HEK293 (cell line): Measurements from ENCODE around the gene ANO1.

Experiments used
- CTCF ChIA-PET: fragments of 350-600 bp; formaldehyde crosslinking; extraction: SDS; loops from one replicate; lab custom pipeline; 2021; ENCODE audit warnings: antibody characterized with exemption; lab: Yijun Ruan, JAX
- POLR2A ChIA-PET: fragments of 300-600 bp; formaldehyde crosslinking; extraction: SDS; loops from one replicate; lab custom pipeline; 2020; ENCODE audit warnings: antibody characterized with exemption, inconsistent platforms; lab: Yijun Ruan, JAX
- H3K27ac ChIP-seq: fragments of 200-500 bp; sonication (Bioruptor generic); 2 replicates; pipeline ENCODE4 v1.5.1; 2014; ENCODE audit warnings: low read depth, low read length, control low read depth, inconsistent platforms; ENCODE audit errors: extremely low read depth
- H3K36me3 ChIP-seq, 2 experiments: fragments of 200-500 bp in 1 of 2; sonication (Bioruptor generic) in 1 of 2; 1 replicate in 1 of 2; 2 replicates in 1 of 2; pipeline ENCODE4 v1.5.1; 2014 to 2017; ENCODE audit warnings: inconsistent platforms in 2 of 2, low read length in 2 of 2; ENCODE audit not compliant: control insufficient read depth in 2 of 2, insufficient read depth in 1 of 2
- H3K4me1 ChIP-seq: fragments of 200-500 bp; sonication (Bioruptor generic); 2 replicates; pipeline ENCODE4 v1.5.1; 2014; ENCODE audit warnings: mild to moderate bottlenecking, low read length, inconsistent platforms; ENCODE audit not compliant: control insufficient read depth, insufficient read depth
- H3K4me3 ChIP-seq: 2 replicates; pipeline ENCODE4 v1.5.1; 2011; ENCODE audit warnings: low read depth, mild to moderate bottlenecking, control low read depth, low read length, moderate library complexity
- H3K9me3 ChIP-seq: fragments of 200-500 bp; sonication (Bioruptor generic); 2 replicates; pipeline ENCODE4 v1.5.1; 2014; ENCODE audit warnings: low read depth, low read length, inconsistent platforms; ENCODE audit not compliant: control insufficient read depth, insufficient read depth
- BCL11A ChIP-seq: fragments of 450-650 bp; formaldehyde crosslinking; IDR thresholded peaks from 2 replicates; pipeline ENCODE4 v1.5.1; 2016; ENCODE audit warnings: low read depth, missing biosample characterization, missing genetic modification characterization
- HOXC10 ChIP-seq: sonication (generic); formaldehyde crosslinking; IDR thresholded peaks from 2 replicates; pipeline ENCODE4 v1.8.1; 2023; ENCODE audit warnings: mild to moderate bottlenecking, missing genetic modification reagents
- HOXD13 ChIP-seq: sonication (generic); formaldehyde crosslinking; IDR thresholded peaks from 2 replicates; pipeline ENCODE4 v1.8.0; 2022; ENCODE audit warnings: missing genetic modification reagents, borderline replicate concordance
- KLF16 ChIP-seq: fragments of 450-650 bp; formaldehyde crosslinking; IDR thresholded peaks from 2 replicates; pipeline ENCODE4 v1.5.1; 2017; ENCODE audit warnings: missing biosample characterization, missing genetic modification characterization
- KLF7 ChIP-seq: fragments of 450-650 bp; formaldehyde crosslinking; IDR thresholded peaks from 2 replicates; pipeline ENCODE4 v1.5.1; 2016; ENCODE audit warnings: missing biosample characterization, missing genetic modification characterization, borderline replicate concordance
- MEIS1 ChIP-seq: sonication (generic); formaldehyde crosslinking; IDR thresholded peaks from 2 replicates; pipeline ENCODE4 v1.8.1; 2022; ENCODE audit warnings: missing genetic modification reagents, mild to moderate bottlenecking, borderline replicate concordance
- OSR2 ChIP-seq: fragments of 450-650 bp; formaldehyde crosslinking; IDR thresholded peaks from 2 replicates; pipeline ENCODE4 v1.5.1; 2016; ENCODE audit warnings: missing biosample characterization, missing genetic modification characterization
- SETDB1 ChIP-seq: IDR thresholded peaks from one replicate; pipeline ENCODE4 v1.6.1; 2017; ENCODE audit warnings: mild to moderate bottlenecking, low read length, moderate library complexity, mixed read lengths; ENCODE audit not compliant: insufficient read length
- ZNF112 ChIP-seq: fragments of 450-650 bp; formaldehyde crosslinking; IDR thresholded peaks from 2 replicates; pipeline ENCODE4 v1.5.0; 2017; ENCODE audit warnings: missing biosample characterization, missing genetic modification characterization
- ZNF138 ChIP-seq: fragments of 450-650 bp; formaldehyde crosslinking; IDR thresholded peaks from 2 replicates; pipeline ENCODE4 v1.5.1; 2016; ENCODE audit warnings: missing biosample characterization, missing genetic modification characterization, borderline replicate concordance
- ZNF157 ChIP-seq: fragments of 450-650 bp; formaldehyde crosslinking; IDR thresholded peaks from 2 replicates; pipeline ENCODE4 v1.5.1; 2016; ENCODE audit warnings: missing biosample characterization, missing genetic modification characterization
- ZNF184 ChIP-seq: fragments of 450-650 bp; IDR thresholded peaks from 2 replicates; pipeline ENCODE4 v1.5.1; 2018; ENCODE audit warnings: missing biosample characterization, mild to moderate bottlenecking, missing genetic modification characterization
- ZNF24 ChIP-seq: fragments of 450-650 bp; formaldehyde crosslinking; IDR thresholded peaks from 2 replicates; pipeline ENCODE4 v1.5.1; 2016; ENCODE audit warnings: missing biosample characterization, missing genetic modification characterization
- ZNF341 ChIP-seq: fragments of 450-650 bp; formaldehyde crosslinking; IDR thresholded peaks from 2 replicates; pipeline ENCODE4; 2016; ENCODE audit warnings: low read depth, missing biosample characterization, missing genetic modification characterization
- ZNF423 ChIP-seq: fragments of 450-650 bp; formaldehyde crosslinking; IDR thresholded peaks from 2 replicates; pipeline ENCODE4 v1.5.1; 2016; ENCODE audit warnings: missing biosample characterization, missing genetic modification characterization
- ZNF530 ChIP-seq: fragments of 450-650 bp; formaldehyde crosslinking; IDR thresholded peaks from 2 replicates; pipeline ENCODE4 v1.5.1; 2016; ENCODE audit warnings: low read depth, missing biosample characterization, missing genetic modification characterization
- ZNF548 ChIP-seq: fragments of 450-650 bp; formaldehyde crosslinking; IDR thresholded peaks from 2 replicates; pipeline ENCODE4 v1.5.1; 2016; ENCODE audit warnings: missing biosample characterization, missing genetic modification characterization
- ZNF585B ChIP-seq: fragments of 450-650 bp; formaldehyde crosslinking; IDR thresholded peaks from 2 replicates; pipeline ENCODE4 v1.5.1; 2016; ENCODE audit warnings: missing biosample characterization, missing genetic modification characterization
- ZNF660 ChIP-seq: fragments of 450-650 bp; IDR thresholded peaks from 2 replicates; pipeline ENCODE4 v1.5.1; 2018; ENCODE audit warnings: missing biosample characterization, mild to moderate bottlenecking, missing genetic modification characterization
- ZNF670 ChIP-seq: fragments of 450-650 bp; formaldehyde crosslinking; IDR thresholded peaks from 2 replicates; pipeline ENCODE4 v1.5.1; 2016; ENCODE audit warnings: missing biosample characterization, missing genetic modification characterization, low read depth
- ZNF707 ChIP-seq: fragments of 450-650 bp; formaldehyde crosslinking; IDR thresholded peaks from 2 replicates; pipeline ENCODE4 v1.5.1; 2016; ENCODE audit warnings: missing biosample characterization, missing genetic modification characterization
- ZNF791 ChIP-seq: fragments of 450-650 bp; formaldehyde crosslinking; IDR thresholded peaks from 2 replicates; pipeline ENCODE4 v1.5.1; 2016; ENCODE audit warnings: missing biosample characterization, missing genetic modification characterization
- TF ChIP-seq, protein P1 (sequence below): fragments of 450-650 bp; formaldehyde crosslinking; IDR thresholded peaks from 2 replicates; pipeline ENCODE4 v1.5.1; 2016; ENCODE audit warnings: missing biosample characterization, missing genetic modification characterization, borderline replicate concordance
- TF ChIP-seq, protein P2 (sequence below): fragments of 450-650 bp; formaldehyde crosslinking; IDR thresholded peaks from 2 replicates; pipeline ENCODE4 v1.5.1; 2016; ENCODE audit warnings: missing biosample characterization, missing genetic modification characterization
- TF ChIP-seq, protein P3 (sequence below): fragments of 450-650 bp; formaldehyde crosslinking; IDR thresholded peaks from 2 replicates; pipeline ENCODE4 v1.5.1; 2016; ENCODE audit warnings: missing biosample characterization, missing genetic modification characterization, borderline replicate concordance
- TF ChIP-seq, protein P4 (sequence below): fragments of 450-650 bp; formaldehyde crosslinking; IDR thresholded peaks from 2 replicates; pipeline ENCODE4 v1.5.1; 2017; ENCODE audit warnings: missing biosample characterization, missing genetic modification characterization
- TF ChIP-seq, protein P5 (sequence below): fragments of 450-650 bp; formaldehyde crosslinking; IDR thresholded peaks from 2 replicates; pipeline ENCODE4 v1.5.1; 2016; ENCODE audit warnings: missing biosample characterization, missing genetic modification characterization, low read depth

Gene ANO1

DNA sequence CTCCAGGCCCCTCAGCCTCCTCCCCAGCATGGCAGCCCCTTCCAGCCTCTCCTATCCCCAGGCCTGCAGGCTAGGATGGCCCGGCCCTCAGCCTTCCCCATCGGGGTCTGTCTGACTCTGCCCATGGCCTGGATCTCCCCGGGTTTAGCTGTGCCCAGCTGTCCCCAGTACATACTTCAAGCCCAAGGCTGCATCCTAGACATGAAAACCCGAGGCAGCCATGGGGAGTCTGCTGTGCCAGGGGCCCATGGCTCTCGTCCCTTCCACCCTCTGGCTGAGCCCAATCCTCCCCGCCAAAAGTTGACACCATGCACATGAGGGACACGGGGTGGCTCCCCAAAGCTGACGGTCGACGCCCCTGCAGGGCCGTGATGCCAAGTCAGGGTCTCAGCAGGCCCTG, 102.8 kb downstream of the ANO1 start:
- Histone ChIP-seq H3K4me3 (no peak overlapping the region), H3K36me3 (no peaks in the 10 kb centered on the region), H3K4me1 (no peaks in the 10 kb centered on the region), H3K27ac (no peak overlapping the region), H3K9me3 (no peaks in the 10 kb centered on the region)
- ChIA-PET CTCF (no interaction called here), POLR2A (no interaction called here)
- TF ChIP-seq KLF7 (tag by site-specific recombination) (no peak), ZNF548 (tag by site-specific recombination) (no peak), SETDB1 (no peak), ZNF707 (tag by site-specific recombination) (no peak), ZNF660 (no peak), ZNF112 (tag by site-specific recombination) (no peak), ZNF791 (tag by site-specific recombination) (no peak), ZNF341 (tag by site-specific recombination) (no peak), BCL11A (tag by site-specific recombination) (no peak), ZNF670 (no peak), ZNF585B (no peak), ZNF157 (tag by site-specific recombination) (no peak), OSR2 (tag by site-specific recombination) (no peak), ZNF423 (tag by site-specific recombination) (no peak)
- TF ChIP-seq, protein P1, sequence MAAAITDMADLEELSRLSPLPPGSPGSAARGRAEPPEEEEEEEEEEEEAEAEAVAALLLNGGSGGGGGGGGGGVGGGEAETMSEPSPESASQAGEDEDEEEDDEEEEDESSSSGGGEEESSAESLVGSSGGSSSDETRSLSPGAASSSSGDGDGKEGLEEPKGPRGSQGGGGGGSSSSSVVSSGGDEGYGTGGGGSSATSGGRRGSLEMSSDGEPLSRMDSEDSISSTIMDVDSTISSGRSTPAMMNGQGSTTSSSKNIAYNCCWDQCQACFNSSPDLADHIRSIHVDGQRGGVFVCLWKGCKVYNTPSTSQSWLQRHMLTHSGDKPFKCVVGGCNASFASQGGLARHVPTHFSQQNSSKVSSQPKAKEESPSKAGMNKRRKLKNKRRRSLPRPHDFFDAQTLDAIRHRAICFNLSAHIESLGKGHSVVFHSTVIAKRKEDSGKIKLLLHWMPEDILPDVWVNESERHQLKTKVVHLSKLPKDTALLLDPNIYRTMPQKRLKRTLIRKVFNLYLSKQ (tag by site-specific recombination) = no peak
- TF ChIP-seq, protein P2, sequence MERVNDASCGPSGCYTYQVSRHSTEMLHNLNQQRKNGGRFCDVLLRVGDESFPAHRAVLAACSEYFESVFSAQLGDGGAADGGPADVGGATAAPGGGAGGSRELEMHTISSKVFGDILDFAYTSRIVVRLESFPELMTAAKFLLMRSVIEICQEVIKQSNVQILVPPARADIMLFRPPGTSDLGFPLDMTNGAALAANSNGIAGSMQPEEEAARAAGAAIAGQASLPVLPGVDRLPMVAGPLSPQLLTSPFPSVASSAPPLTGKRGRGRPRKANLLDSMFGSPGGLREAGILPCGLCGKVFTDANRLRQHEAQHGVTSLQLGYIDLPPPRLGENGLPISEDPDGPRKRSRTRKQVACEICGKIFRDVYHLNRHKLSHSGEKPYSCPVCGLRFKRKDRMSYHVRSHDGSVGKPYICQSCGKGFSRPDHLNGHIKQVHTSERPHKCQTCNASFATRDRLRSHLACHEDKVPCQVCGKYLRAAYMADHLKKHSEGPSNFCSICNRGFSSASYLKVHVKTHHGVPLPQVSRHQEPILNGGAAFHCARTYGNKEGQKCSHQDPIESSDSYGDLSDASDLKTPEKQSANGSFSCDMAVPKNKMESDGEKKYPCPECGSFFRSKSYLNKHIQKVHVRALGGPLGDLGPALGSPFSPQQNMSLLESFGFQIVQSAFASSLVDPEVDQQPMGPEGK (tag by site-specific recombination) = no peak
- TF ChIP-seq, protein P3, sequence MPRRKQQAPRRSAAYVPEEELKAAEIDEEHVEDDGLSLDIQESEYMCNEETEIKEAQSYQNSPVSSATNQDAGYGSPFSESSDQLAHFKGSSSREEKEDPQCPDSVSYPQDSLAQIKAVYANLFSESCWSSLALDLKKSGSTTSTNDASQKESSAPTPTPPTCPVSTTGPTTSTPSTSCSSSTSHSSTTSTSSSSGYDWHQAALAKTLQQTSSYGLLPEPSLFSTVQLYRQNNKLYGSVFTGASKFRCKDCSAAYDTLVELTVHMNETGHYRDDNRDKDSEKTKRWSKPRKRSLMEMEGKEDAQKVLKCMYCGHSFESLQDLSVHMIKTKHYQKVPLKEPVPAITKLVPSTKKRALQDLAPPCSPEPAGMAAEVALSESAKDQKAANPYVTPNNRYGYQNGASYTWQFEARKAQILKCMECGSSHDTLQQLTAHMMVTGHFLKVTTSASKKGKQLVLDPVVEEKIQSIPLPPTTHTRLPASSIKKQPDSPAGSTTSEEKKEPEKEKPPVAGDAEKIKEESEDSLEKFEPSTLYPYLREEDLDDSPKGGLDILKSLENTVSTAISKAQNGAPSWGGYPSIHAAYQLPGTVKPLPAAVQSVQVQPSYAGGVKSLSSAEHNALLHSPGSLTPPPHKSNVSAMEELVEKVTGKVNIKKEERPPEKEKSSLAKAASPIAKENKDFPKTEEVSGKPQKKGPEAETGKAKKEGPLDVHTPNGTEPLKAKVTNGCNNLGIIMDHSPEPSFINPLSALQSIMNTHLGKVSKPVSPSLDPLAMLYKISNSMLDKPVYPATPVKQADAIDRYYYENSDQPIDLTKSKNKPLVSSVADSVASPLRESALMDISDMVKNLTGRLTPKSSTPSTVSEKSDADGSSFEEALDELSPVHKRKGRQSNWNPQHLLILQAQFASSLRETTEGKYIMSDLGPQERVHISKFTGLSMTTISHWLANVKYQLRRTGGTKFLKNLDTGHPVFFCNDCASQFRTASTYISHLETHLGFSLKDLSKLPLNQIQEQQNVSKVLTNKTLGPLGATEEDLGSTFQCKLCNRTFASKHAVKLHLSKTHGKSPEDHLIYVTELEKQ (tag by site-specific recombination) = no peak

DNA sequence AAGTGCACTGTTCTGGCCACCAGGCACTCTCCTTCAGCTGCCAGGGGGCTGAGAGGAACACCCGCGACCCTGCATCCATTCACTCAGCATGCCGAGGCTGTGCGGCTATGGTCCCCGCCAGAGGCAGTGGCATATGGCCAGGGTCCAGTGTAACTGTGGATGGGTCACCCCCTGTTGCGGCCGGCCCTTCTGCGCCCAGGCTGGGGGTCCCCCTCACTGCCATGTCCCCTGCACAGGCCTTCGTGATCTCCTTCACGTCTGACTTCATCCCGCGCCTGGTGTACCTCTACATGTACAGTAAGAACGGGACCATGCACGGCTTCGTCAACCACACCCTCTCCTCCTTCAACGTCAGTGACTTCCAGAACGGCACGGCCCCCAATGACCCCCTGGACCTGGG, 104.1 kb downstream of the ANO1 start:
- H3K9me3 ChIP-seq = no peaks in the 10 kb centered on the region
- TF ChIP-seq ZNF24 (tag by site-specific recombination) (no peak), MEIS1 (CRISPR knock-in tag) (no peak), ZNF530 (tag by site-specific recombination) (no peak), ZNF138 (tag by site-specific recombination) (no peak), KLF16 (tag by site-specific recombination) (no peak), HOXD13 (CRISPR knock-in tag) (no peak), ZNF184 (no peak), HOXC10 (no peak)
- TF ChIP-seq, protein P4, sequence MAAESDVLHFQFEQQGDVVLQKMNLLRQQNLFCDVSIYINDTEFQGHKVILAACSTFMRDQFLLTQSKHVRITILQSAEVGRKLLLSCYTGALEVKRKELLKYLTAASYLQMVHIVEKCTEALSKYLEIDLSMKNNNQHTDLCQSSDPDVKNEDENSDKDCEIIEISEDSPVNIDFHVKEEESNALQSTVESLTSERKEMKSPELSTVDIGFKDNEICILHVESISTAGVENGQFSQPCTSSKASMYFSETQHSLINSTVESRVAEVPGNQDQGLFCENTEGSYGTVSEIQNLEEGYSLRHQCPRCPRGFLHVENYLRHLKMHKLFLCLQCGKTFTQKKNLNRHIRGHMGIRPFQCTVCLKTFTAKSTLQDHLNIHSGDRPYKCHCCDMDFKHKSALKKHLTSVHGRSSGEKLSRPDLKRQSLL = no peak
- TF ChIP-seq, protein P5, sequence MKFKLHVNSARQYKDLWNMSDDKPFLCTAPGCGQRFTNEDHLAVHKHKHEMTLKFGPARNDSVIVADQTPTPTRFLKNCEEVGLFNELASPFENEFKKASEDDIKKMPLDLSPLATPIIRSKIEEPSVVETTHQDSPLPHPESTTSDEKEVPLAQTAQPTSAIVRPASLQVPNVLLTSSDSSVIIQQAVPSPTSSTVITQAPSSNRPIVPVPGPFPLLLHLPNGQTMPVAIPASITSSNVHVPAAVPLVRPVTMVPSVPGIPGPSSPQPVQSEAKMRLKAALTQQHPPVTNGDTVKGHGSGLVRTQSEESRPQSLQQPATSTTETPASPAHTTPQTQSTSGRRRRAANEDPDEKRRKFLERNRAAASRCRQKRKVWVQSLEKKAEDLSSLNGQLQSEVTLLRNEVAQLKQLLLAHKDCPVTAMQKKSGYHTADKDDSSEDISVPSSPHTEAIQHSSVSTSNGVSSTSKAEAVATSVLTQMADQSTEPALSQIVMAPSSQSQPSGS (tag by site-specific recombination) = no peak
- TF ChIP-seq, all 188 proteins: peak for 0
- ChIA-PET POLR2A (no interaction called here), CTCF (interaction anchor here (1.7 kb wide), 1 partner anchor 267 kb away, joined by 5 read pairs; no protein-coding TSS in a partner anchor)
- Histone ChIP-seq H3K4me1 (no peaks in the 10 kb centered on the region), H3K27ac (no peak overlapping the region), H3K4me3 (no peak overlapping the region), H3K36me3 (no peaks in the 10 kb centered on the region)
